Stimulated activated CD4-positive, alpha-beta T cell treated with anti-CD3 and anti-CD28 coated beads, Interleukin-15, amount 100 ng/mL, for 1 hour (primary cell): ENCODE results near the gene MEGF6.
"Not testable (repeated sequence)": the region's sequence is repeated elsewhere in the genome, so short reads cannot be mapped to it uniquely, and the experiment has no call there.

ENCODE experiments used
- DNase-seq, 2 donors: peaks; one replicate each; pipeline ENCODE4 v3.0.0-alpha.2; 2020; ENCODE audit warnings: low read depth in 1 of 2, low spot score in 1 of 2

Gene MEGF6

GRCh38 chr1:3577711-3578432 lies 33.4 kb downstream of the MEGF6 start:
- DNase-seq, result no peak

- no peak for DNase-seq
Measured at GRCh38 chr1:3577300-3577699, 34.0 kb downstream of the MEGF6 start.

GRCh38 chr1:3575993-3576392 lies 35.3 kb downstream of the MEGF6 start:
- DNase-seq, result no peak

- DNase-seq, result not testable (repeated sequence)
Measured at GRCh38 chr1:3575515-3575914, 35.8 kb downstream of the MEGF6 start.

GRCh38 chr1:3573500-3573899 lies 37.8 kb downstream of the MEGF6 start:
- no peak for DNase-seq

- not testable (repeated sequence) for DNase-seq
Measured at GRCh38 chr1:3572638-3573037, 38.7 kb downstream of the MEGF6 start.

- no peak for DNase-seq
Measured at GRCh38 chr1:3571263-3571662, 40.0 kb downstream of the MEGF6 start.

GRCh38 chr1:3570066-3570986 lies 41.0 kb downstream of the MEGF6 start:
- no peak for DNase-seq

GRCh38 chr1:3569436-3569835 lies 41.9 kb downstream of the MEGF6 start:
- no peak for DNase-seq

- DNase-seq, result no peak
Measured at GRCh38 chr1:3568815-3569435, 42.4 kb downstream of the MEGF6 start.

- DNase-seq, result no peak
Measured at GRCh38 chr1:3566951-3567804, 44.1 kb downstream of the MEGF6 start.

GRCh38 chr1:3566003-3566885 lies 45.1 kb downstream of the MEGF6 start:
- DNase-seq, result no peak

GRCh38 chr1:3564921-3565831 lies 46.1 kb downstream of the MEGF6 start:
- peak in 1 of 2 donors; percentile 24 for DNase-seq

GRCh38 chr1:3563610-3564009 lies 47.7 kb downstream of the MEGF6 start:
- no peak for DNase-seq

GRCh38 chr1:3563125-3563524 lies 48.2 kb downstream of the MEGF6 start:
- DNase-seq, result no peak

GRCh38 chr1:3562712-3563111 lies 48.6 kb downstream of the MEGF6 start:
- DNase-seq, result no peak

GRCh38 chr1:3561702-3562101 lies 49.6 kb downstream of the MEGF6 start:
- no peak for DNase-seq

GRCh38 chr1:3560981-3561380 lies 50.3 kb downstream of the MEGF6 start:
- DNase-seq, result no peak
